H1 (cell line): ENCODE results near the gene FOXL2. TPM values are rescaled to one million over a fixed set of nuclear protein-coding genes. Genes with fewer than 3 reads are reported as not detected.

Source experiments
- CTCF ChIA-PET: fragments of 300-600 bp; sonication (Branson Sonifier 250); formaldehyde crosslinking; loops from one replicate; lab custom pipeline; 2021; ENCODE audit not compliant: partially characterized antibody; lab: Charles Lee
- POLR2A ChIA-PET: fragments of 300-600 bp; sonication (Branson Sonifier 250); formaldehyde crosslinking; loops from one replicate; lab custom pipeline; 2021; ENCODE audit warnings: inconsistent platforms; ENCODE audit not compliant: partially characterized antibody; lab: Charles Lee
- DNase-seq, 2 experiments: peaks; one replicate each; pipeline versions ENCODE4 v3.0.0 to v3.0.0-alpha.2; 2010 to 2022; ENCODE audit warnings: low spot score in 2 of 2, low read depth in 1 of 2, mixed read lengths in 1 of 2
- FAIRE-seq: peaks from 2 replicates; lab custom pipeline; 2011; peaks lifted over from hg19 to GRCh38; lab: Jason Lieb, UNC
- H2AFZ ChIP-seq: 2 replicates; pipeline ENCODE4 v1.8.1; 2012; ENCODE audit warnings: low read length, inconsistent platforms
- H2AK5ac ChIP-seq: 2 replicates; pipeline ENCODE4 v1.6.1; 2013; ENCODE audit warnings: low read depth, low read length
- H2BK120ac ChIP-seq: replicated peaks from 2 replicates; pipeline ENCODE3; 2013; ENCODE audit warnings: low read depth, low read length, inconsistent platforms
- H2BK12ac ChIP-seq: 2 replicates; pipeline ENCODE4 v1.6.1; 2013; ENCODE audit warnings: low read depth, low read length
- H2BK15ac ChIP-seq: 2 replicates; pipeline ENCODE4 v1.6.1; 2013; ENCODE audit warnings: low read length
- H2BK20ac ChIP-seq: 2 replicates; pipeline ENCODE4 v1.6.1; 2013; ENCODE audit warnings: low read length
- H2BK5ac ChIP-seq: 2 replicates; pipeline ENCODE4 v1.6.1; 2013; ENCODE audit warnings: low read depth, low read length
- H3K14ac ChIP-seq: 2 replicates; pipeline ENCODE4 v1.6.1; 2013; ENCODE audit warnings: inconsistent platforms; ENCODE audit not compliant: insufficient read length
- H3K18ac ChIP-seq: 2 replicates; pipeline ENCODE4 v1.6.1; 2013; ENCODE audit warnings: low read length; ENCODE audit errors: extremely low read depth
- H3K23ac ChIP-seq: 2 replicates; pipeline ENCODE4 v1.6.1; 2013; ENCODE audit warnings: inconsistent platforms; ENCODE audit not compliant: insufficient read length
- H3K23me2 ChIP-seq: 2 replicates; pipeline ENCODE4 v1.6.1; 2013; ENCODE audit warnings: low read depth, low read length
- H3K27ac ChIP-seq: 2 replicates; pipeline ENCODE4 v1.6.1; 2011; ENCODE audit warnings: low read depth, low read length, inconsistent platforms
- H3K27me3 ChIP-seq, 4 experiments: replicated peaks in 1 of 4; 1 replicate in 1 of 4; 2 replicates in 3 of 4; pipeline versions ENCODE4 v1.6.1 to v1.8.1; 2011 to 2013; ENCODE audit warnings: low read length in 3 of 4, mild to moderate bottlenecking in 3 of 4, inconsistent platforms in 2 of 4, mixed read lengths in 2 of 4, moderate library complexity in 1 of 4; ENCODE audit not compliant: control insufficient read depth in 3 of 4, insufficient read depth in 3 of 4; ENCODE audit errors: extremely low read depth in 1 of 4
- H3K36me3 ChIP-seq, 4 experiments: 2 replicates each; pipeline versions ENCODE4 v1.6.1 to v1.8.1; 2011 to 2013; ENCODE audit warnings: mild to moderate bottlenecking in 4 of 4, low read length in 3 of 4, moderate library complexity in 2 of 4, control low read depth in 1 of 4, inconsistent platforms in 1 of 4; ENCODE audit not compliant: insufficient read depth in 4 of 4, control insufficient read depth in 2 of 4
- H3K4ac ChIP-seq: replicated peaks from 2 replicates; pipeline ENCODE3; 2013; ENCODE audit warnings: low read length, low read depth, mixed read lengths, inconsistent platforms; ENCODE audit not compliant: insufficient read length
- H3K4me1 ChIP-seq, 4 experiments: replicated peaks in 1 of 4; 1 replicate in 1 of 4; 2 replicates in 3 of 4; pipeline versions ENCODE4 v1.6.1 to v1.8.1; 2011 to 2013; ENCODE audit warnings: low read length in 3 of 4, inconsistent platforms in 2 of 4, mixed read lengths in 1 of 4; ENCODE audit not compliant: insufficient read depth in 4 of 4, control insufficient read depth in 3 of 4
- H3K4me2 ChIP-seq, 2 experiments: 2 replicates each; pipeline versions ENCODE4 v1.6.1 to v1.8.1; 2011 to 2013; ENCODE audit warnings: low read depth in 2 of 2, low read length in 2 of 2, control low read depth in 1 of 2, inconsistent platforms in 1 of 2, mild to moderate bottlenecking in 1 of 2; ENCODE audit not compliant: insufficient read depth in 1 of 2
- H3K4me3 ChIP-seq, 4 experiments: fragments of 200-600, 300-600 bp in 1 of 4; sonication (generic), shearing (Covaris generic), sonication (Bioruptor Twin) in 1 of 4; 2 replicates each; pipeline versions ENCODE4 v1.5.1 to v1.8.1; 2011 to 2016; ENCODE audit warnings: low read length in 4 of 4, low read depth in 3 of 4, control low read depth in 2 of 4, inconsistent platforms in 2 of 4, mild to moderate bottlenecking in 2 of 4, mixed read lengths in 1 of 4, moderate library complexity in 1 of 4; ENCODE audit not compliant: insufficient read depth in 2 of 4; ENCODE audit errors: extremely low read depth in 1 of 4
- H3K56ac ChIP-seq: replicated peaks from 2 replicates; pipeline ENCODE3; 2013; ENCODE audit warnings: low read depth, mild to moderate bottlenecking, mixed read lengths, low read length, inconsistent platforms; ENCODE audit not compliant: insufficient read length
- H3K79me1 ChIP-seq: 2 replicates; pipeline ENCODE4 v1.6.1; 2013; ENCODE audit warnings: low read depth, low read length, control low read depth
- H3K79me2 ChIP-seq, 2 experiments: 2 replicates each; pipeline versions ENCODE4 v1.6.1 to v1.8.1; 2012 to 2013; ENCODE audit warnings: low read length in 2 of 2, mild to moderate bottlenecking in 2 of 2, inconsistent platforms in 1 of 2; ENCODE audit not compliant: insufficient read depth in 2 of 2, control insufficient read depth in 1 of 2
- H3K9ac ChIP-seq, 4 experiments: replicated peaks in 1 of 4; 1 replicate in 1 of 4; 2 replicates in 3 of 4; pipeline versions ENCODE4 v1.6.1 to v1.8.1; 2011 to 2013; ENCODE audit warnings: low read depth in 3 of 4, low read length in 3 of 4, control low read depth in 2 of 4, mild to moderate bottlenecking in 2 of 4, moderate library complexity in 2 of 4, inconsistent platforms in 1 of 4; ENCODE audit errors: extremely low read depth in 1 of 4
- H3K9me3 ChIP-seq, 2 experiments: 2 replicates each; pipeline versions ENCODE4 v1.6.1 to v1.8.1; 2012 to 2013; ENCODE audit warnings: mild to moderate bottlenecking in 2 of 2, moderate library complexity in 2 of 2, control low read depth in 1 of 2, inconsistent platforms in 1 of 2, low read depth in 1 of 2, low read length in 1 of 2, mixed read lengths in 1 of 2; ENCODE audit not compliant: insufficient read depth in 2 of 2
- H4K20me1 ChIP-seq, 2 experiments: replicated peaks in 1 of 2; 2 replicates each; pipeline versions ENCODE3 to v1.8.1; 2011 to 2013; ENCODE audit warnings: inconsistent platforms in 2 of 2, low read length in 2 of 2, mild to moderate bottlenecking in 1 of 2; ENCODE audit not compliant: insufficient read depth in 2 of 2, control insufficient read depth in 1 of 2
- H4K5ac ChIP-seq: 2 replicates; pipeline ENCODE4 v1.6.1; 2013; ENCODE audit warnings: low read length, low read depth, mixed read lengths, inconsistent platforms; ENCODE audit not compliant: insufficient read length
- H4K8ac ChIP-seq: 2 replicates; pipeline ENCODE4 v1.8.0; 2013; ENCODE audit warnings: mild to moderate bottlenecking, moderate library complexity, low read length, inconsistent platforms; ENCODE audit not compliant: insufficient read depth; ENCODE audit errors: extremely low read depth
- H4K91ac ChIP-seq: replicated peaks from 2 replicates; pipeline ENCODE3; 2013; ENCODE audit warnings: low read length, mixed read lengths, inconsistent platforms; ENCODE audit not compliant: insufficient read length
- GABPA ChIP-seq: IDR thresholded peaks from 2 replicates; pipeline ENCODE4 v1.6.1; 2011; ENCODE audit warnings: mild to moderate bottlenecking, low read length, moderate library complexity, borderline replicate concordance; ENCODE audit not compliant: insufficient read depth
- RBBP5 ChIP-seq: IDR thresholded peaks from 2 replicates; pipeline ENCODE4 v1.7.1; 2012; ENCODE audit warnings: low read depth, mild to moderate bottlenecking, inconsistent platforms, low read length, moderate library complexity, borderline replicate concordance
- RXRA ChIP-seq: IDR thresholded peaks from 2 replicates; pipeline ENCODE4 v1.6.1; 2011; ENCODE audit warnings: low read depth, mild to moderate bottlenecking, low read length, moderate library complexity; ENCODE audit not compliant: insufficient read depth
- YY1 ChIP-seq: IDR thresholded peaks from 2 replicates; pipeline ENCODE4 v1.6.1; 2011; ENCODE audit warnings: low read depth, mild to moderate bottlenecking, low read length
- WGBS, 2 experiments: shearing (Covaris generic) in 1 of 2; methylation state at CpG; one replicate each; pipeline versions ENCODE4 v1.1.6 to v1.1.7; 2013 to 2015; ENCODE audit warnings: low lambda C conversion rate in 2 of 2, mixed read lengths in 2 of 2, inconsistent platforms in 1 of 2, low coverage in 1 of 2, missing lambda C conversion rate in 1 of 2; ENCODE audit not compliant: insufficient replicate concordance in 2 of 2, insufficient coverage in 1 of 2, insufficient read length in 1 of 2; ENCODE audit errors: extremely low coverage in 1 of 2, missing lambda C conversion rate in 1 of 2; 5-methylcytosine and 5-hydroxymethylcytosine counted together
- polyA plus RNA-seq, 7 experiments: library from polyadenylated mRNA; depleted of rRNA in 3 of 7; stranded (reverse) in 5 of 7; unstranded in 2 of 7; fragments of >200 nt in 5 of 7; fragments of 200-250 nt in 2 of 7; gene quantifications; 1 replicate in 5 of 7; 2 replicates in 1 of 7; 4 replicates in 1 of 7; pipeline versions ENCODE4 v1.2.1 to v1.2.3, GENCODE V29; 2011 to 2013; ENCODE audit warnings: missing spikeins in 2 of 7, mixed read lengths in 2 of 7
- total RNA-seq: library from RNA; stranded (reverse); fragmentation: NEBNext Ultra II Directional; extraction: Animal tissue kit (Norgen Biotek cat#: 25700); gene quantifications from 2 replicates; pipeline ENCODE4 v1.2.1, GENCODE V29; 2021

FOXL2 gene
- total and polyA plus RNA-seq, 2 of the 8 experiments (the other 6 are each of a cell fraction or from before 2014, with no cell fraction given) = 0.59 to 2.4 TPM

GRCh38 chr3:138912237-138912636 is 34.7 kb downstream of the FOXL2 start:
- Histone ChIP-seq H3K9ac (no peak overlapping the region), H3K27me3 (no peaks in the 10 kb centered on the region), H3K79me2 (no peaks in the 10 kb centered on the region), H3K4me1 (peaks cover 0 to 4% (median under 1%) of the 10 kb centered on the region in 4 experiments; a peak in 2 of 7 replicates), H4K8ac (no peak overlapping the region), H2BK5ac (no peak overlapping the region), H2BK20ac (no peak overlapping the region), H3K18ac (no peak overlapping the region), H4K91ac (no peak overlapping the region), H4K20me1 (no peaks in the 10 kb centered on the region), H2AFZ (no peak overlapping the region), H3K9me3 (no peaks in the 10 kb centered on the region), H3K79me1 (no peaks in the 10 kb centered on the region), H3K4me2 (no peak overlapping the region), H3K14ac (no peak overlapping the region), H3K4ac (no peak overlapping the region), H2BK120ac (no peak overlapping the region), H3K36me3 (no peaks in the 10 kb centered on the region), H2AK5ac (no peak overlapping the region), H2BK12ac (no peak overlapping the region), H3K4me3 (no peak overlapping the region), H3K27ac (no peak overlapping the region), H3K23me2 (peaks cover 3% of the 10 kb centered on the region; the same call in 1 of the 2 replicates), H4K5ac (no peak overlapping the region), H3K56ac (no peak overlapping the region), H3K23ac (no peak overlapping the region), H2BK15ac (no peak overlapping the region)
- ChIA-PET POLR2A (interaction anchor here (0.8 kb wide), 1 partner anchor 18 kb away, joined by 3 read pairs; no protein-coding TSS in a partner anchor), CTCF (interaction anchor here (0.7 to 15.4 kb wide), 18 partner anchors 9 to 322 kb away, joined by 3 to 322 read pairs (median 4); partner anchors contain the start of gene PIK3CB)
- DNase-seq = no peak
- 85% methylated on average over 4 of the region's 4 CpGs; no CpG with 5 or more reads in 1 of the 2 experiments for WGBS, 2 experiments
- FAIRE-seq = no peak
- TF ChIP-seq RBBP5 (no peak), YY1 (no peak), RXRA (no peak), GABPA (no peak)
